Endothelial cell of umbilical vein (primary cell): ENCODE measurements around the gene DENND5A. TPM values are rescaled to one million over a fixed set of nuclear protein-coding genes. Genes with fewer than 3 reads are reported as not detected.

Experiments
- BruUV-seq: library from RNA; stranded (reverse); fragments of 400-500 nt; replicated peaks from 2 replicates; lab custom pipeline; 2021; lab: Mats Ljungman, UMichigan
- CTCF ChIA-PET: fragments of 300-600, 350-600 bp; sonication (Branson Sonifier 250); formaldehyde crosslinking; loops from one replicate; lab custom pipeline; 2021; ENCODE audit warnings: antibody characterized with exemption, inconsistent platforms; lab: Charles Lee
- POLR2A ChIA-PET: fragments of 300-600, 350-600 bp; sonication (Branson Sonifier 250); formaldehyde crosslinking; loops from one replicate; lab custom pipeline; 2021; ENCODE audit warnings: antibody characterized with exemption, inconsistent platforms; lab: Charles Lee
- DNase-seq: peaks from one replicate; pipeline ENCODE4 v3.0.0-alpha.2; 2011; ENCODE audit warnings: low read depth, low spot score
- FAIRE-seq: peaks from 2 replicates; lab custom pipeline; 2011; peaks lifted over from hg19 to GRCh38; lab: Jason Lieb, UNC
- H2AFZ ChIP-seq: 2 replicates; pipeline ENCODE4 v1.6.0; 2012; ENCODE audit warnings: low read depth, low read length, control low read depth, inconsistent platforms
- H3K27ac ChIP-seq: 2 replicates; pipeline ENCODE4 v1.5.1; 2011; ENCODE audit warnings: low read depth, mild to moderate bottlenecking, control low read depth, low read length, moderate library complexity; ENCODE audit not compliant: insufficient read depth
- H3K27me3 ChIP-seq, 2 experiments: 2 replicates each; pipeline versions ENCODE4 v1.6.0 to v1.6.1; 2011; ENCODE audit warnings: low read length in 2 of 2, mixed read lengths in 1 of 2; ENCODE audit not compliant: control insufficient read depth in 2 of 2, insufficient read depth in 2 of 2
- H3K36me3 ChIP-seq, 2 experiments: 2 replicates in 1 of 2; 3 replicates in 1 of 2; pipeline ENCODE4 v1.5.1; 2011; ENCODE audit warnings: low read length in 2 of 2, mild to moderate bottlenecking in 1 of 2, moderate library complexity in 1 of 2; ENCODE audit not compliant: control insufficient read depth in 2 of 2, insufficient read depth in 2 of 2; ENCODE audit errors: extremely low read depth in 1 of 2
- H3K4me1 ChIP-seq: 3 replicates; pipeline ENCODE4 v1.5.1; 2011; ENCODE audit warnings: mild to moderate bottlenecking, low read length; ENCODE audit not compliant: control insufficient read depth, insufficient read depth; ENCODE audit errors: extremely low read depth
- H3K4me2 ChIP-seq: 2 replicates; pipeline ENCODE4 v1.6.1; 2011; ENCODE audit warnings: low read length, control low read depth, mixed read lengths; ENCODE audit not compliant: insufficient read depth
- H3K4me3 ChIP-seq, 3 experiments: fragments of 200-600 bp in 1 of 3; sonication (generic), shearing (Covaris generic) in 1 of 3; replicated peaks in 1 of 3; 2 replicates each; pipeline ENCODE4 v1.5.1; 2011 to 2016; ENCODE audit warnings: control low read depth in 3 of 3, low read length in 3 of 3, mild to moderate bottlenecking in 2 of 3, inconsistent platforms in 1 of 3, low read depth in 1 of 3, moderate library complexity in 1 of 3; ENCODE audit not compliant: insufficient read depth in 1 of 3
- H3K79me2 ChIP-seq: 2 replicates; pipeline ENCODE4 v1.6.0; 2012; ENCODE audit warnings: low read length, inconsistent platforms; ENCODE audit not compliant: control insufficient read depth, insufficient read depth
- H3K9ac ChIP-seq: replicated peaks from 2 replicates; pipeline ENCODE3; 2011; ENCODE audit warnings: low read length, control low read depth; ENCODE audit not compliant: insufficient read depth; ENCODE audit errors: extremely low read depth
- H3K9me1 ChIP-seq: replicated peaks from 3 replicates; pipeline ENCODE4 v1.6.0; 2011; ENCODE audit warnings: mild to moderate bottlenecking, low read length; ENCODE audit not compliant: control insufficient read depth, insufficient read depth; ENCODE audit errors: extremely low read depth
- H3K9me3 ChIP-seq: replicated peaks from 2 replicates; pipeline ENCODE4 v1.5.1; 2012; ENCODE audit warnings: low read length, inconsistent platforms; ENCODE audit not compliant: control insufficient read depth, insufficient read depth
- H4K20me1 ChIP-seq: replicated peaks from 2 replicates; pipeline ENCODE3; 2011; ENCODE audit warnings: mild to moderate bottlenecking, low read length; ENCODE audit not compliant: control insufficient read depth, insufficient read depth; ENCODE audit errors: extremely low read depth
- CTCF ChIP-seq, 2 donors: IDR thresholded peaks; 1 replicate in 1 of 2; 2 replicates in 1 of 2; pipeline ENCODE4 v1.5.1; 2011; ENCODE audit warnings: low read length in 2 of 2, mild to moderate bottlenecking in 2 of 2, moderate library complexity in 2 of 2, control low read depth in 1 of 2, inconsistent platforms in 1 of 2, low read depth in 1 of 2; ENCODE audit not compliant: insufficient read depth in 1 of 2; ENCODE audit errors: extremely low read depth in 1 of 2
- EZH2 ChIP-seq: IDR thresholded peaks from 2 replicates; pipeline ENCODE4 v1.6.1; 2012; ENCODE audit warnings: borderline replicate concordance, low read depth, mild to moderate bottlenecking, moderate library complexity, low read length, inconsistent platforms; ENCODE audit not compliant: severe bottlenecking
- FOS ChIP-seq: IDR thresholded peaks from 2 replicates; pipeline ENCODE4 v1.6.1; 2011; ENCODE audit warnings: mild to moderate bottlenecking, low read length, moderate library complexity, borderline replicate concordance; ENCODE audit not compliant: insufficient read depth
- GATA2 ChIP-seq: IDR thresholded peaks from 2 replicates; pipeline ENCODE4 v1.7.0; 2011; ENCODE audit warnings: low read depth, mild to moderate bottlenecking, moderate library complexity, mixed read lengths, low read length; ENCODE audit not compliant: insufficient read length, insufficient read depth
- JUN ChIP-seq: IDR thresholded peaks from 2 replicates; pipeline ENCODE4 v1.6.1; 2011; ENCODE audit warnings: borderline replicate concordance, low read depth; ENCODE audit not compliant: insufficient read length, insufficient read depth
- MAX ChIP-seq: IDR thresholded peaks from 2 replicates; pipeline ENCODE4 v1.6.1; 2011; ENCODE audit not compliant: insufficient read depth, insufficient read length
- MYC ChIP-seq: IDR thresholded peaks from one replicate; pipeline ENCODE4 v1.6.1; 2011; ENCODE audit warnings: mild to moderate bottlenecking, low read depth, low read length
- POLR2A ChIP-seq: IDR thresholded peaks from 2 replicates; pipeline ENCODE4 v1.6.1; 2012; ENCODE audit warnings: low read depth, mild to moderate bottlenecking, control low read depth, low read length
- POLR2AphosphoS5 ChIP-seq: IDR thresholded peaks from 2 replicates; pipeline ENCODE4 v1.6.1; 2012; ENCODE audit warnings: low read depth, mild to moderate bottlenecking, control low read depth, low read length, moderate library complexity; ENCODE audit not compliant: insufficient read depth
- dilution Hi-C: fragments of 300-500 bp; cut with MboI; formaldehyde crosslinking; loops from one replicate; pipeline ENCODE4 v1.15.0; 2019; ENCODE audit warnings: low sequenced_read_pairs; ENCODE audit not compliant: extremely low pct_ligation_motif_present
- intact Hi-C: fragments of 100-400 bp; cut with micrococcal nuclease; formaldehyde crosslinking; loops from one replicate; pipeline ENCODE4 v1.10.0; 2022
- polyA plus RNA-seq, 4 experiments: library from polyadenylated mRNA; depleted of rRNA in 3 of 4; stranded (reverse) in 3 of 4; unstranded in 1 of 4; fragments of >200 nt; gene quantifications; 2 replicates each; pipeline versions ENCODE4 v1.2.1 to v1.2.3, GENCODE V29; 2011 to 2012; ENCODE audit warnings: missing spikeins in 1 of 4
- total RNA-seq: library from RNA; stranded (reverse); gene quantifications from 2 replicates; pipeline ENCODE4 v1.2.3, GENCODE V29; 2021

Gene DENND5A
- total and polyA plus RNA-seq, 2 donors (not counting 3 experiments of a cell fraction or from before 2014, with no cell fraction given): 116 to 220 TPM

- dilution Hi-C loops: no loop called here
- Histone ChIP-seq H3K9me1 (no peaks in the 10 kb centered on the region), H3K27ac (no peak overlapping the region), H3K4me1 (no peaks in the 10 kb centered on the region), H3K79me2 (peaks cover 62% of the 10 kb centered on the region), H2AFZ (no peak overlapping the region), H3K27me3 (no peaks in the 10 kb centered on the region), H3K9ac (no peak overlapping the region), H3K4me3 (no peak overlapping the region), H3K4me2 (no peak overlapping the region), H3K36me3 (peaks cover 9 to 13% of the 10 kb centered on the region in 2 experiments), H4K20me1 (peaks cover 7% of the 10 kb centered on the region), H3K9me3 (no peaks in the 10 kb centered on the region)
- FAIRE-seq (peak; percentile 53), DNase-seq (no peak)
- CTCF ChIA-PET: interaction anchor here (1.1 to 1.6 kb wide), 2 partner anchors 20 to 300 kb away, joined by 3 to 4 read pairs; no protein-coding TSS in a partner anchor
- no TSS peak for BruUV-seq
- POLR2A ChIA-PET: no interaction called here
- intact Hi-C loops: no loop called here
- TF ChIP-seq GATA2: no peak
- no peak for TF ChIP-seq FOS
Measured at GRCh38 chr11:9206496-9206895, 58.7 kb downstream of the DENND5A start.

- H3K9ac ChIP-seq: no peak overlapping the region
- H2AFZ ChIP-seq: no peak overlapping the region
- ChIA-PET CTCF (interaction anchor here (0.5 to 1.7 kb wide), 4 partner anchors 9 to 303 kb away, joined by 3 to 5 read pairs (median 4); no protein-coding TSS in a partner anchor), POLR2A (interaction anchor here (0.6 kb wide), 1 partner anchor 10 kb away, joined by 5 read pairs; no protein-coding TSS in a partner anchor)
- BruUV-seq: TSS peak; percentile 23
- no peaks in the 10 kb centered on the region for H3K4me1 ChIP-seq
- peaks cover 40% of the 10 kb centered on the region for H3K79me2 ChIP-seq
- DNase-seq: peak; percentile 17
- peaks cover 11 to 13% of the 10 kb centered on the region in 2 experiments for H3K36me3 ChIP-seq
- H3K4me2 ChIP-seq: no peak overlapping the region
- H4K20me1 ChIP-seq: no peaks in the 10 kb centered on the region
- intact Hi-C loops (loop anchor here (5.0 kb wide), 1 partner anchor 48 kb away; no protein-coding TSS in a partner anchor), dilution Hi-C loops (no loop called here)
- no peak overlapping the region for H3K4me3 ChIP-seq
- peak; percentile 31 for FAIRE-seq
- no peaks in the 10 kb centered on the region for H3K9me1 ChIP-seq
- H3K27me3 ChIP-seq: no peaks in the 10 kb centered on the region
- no peaks in the 10 kb centered on the region for H3K9me3 ChIP-seq
- H3K27ac ChIP-seq: no peak overlapping the region
- TF ChIP-seq POLR2A (no peak), GATA2 (no peak), JUN (no peak), CTCF (IDR thresholded peaks at IDR 0.05; ENCODE audit: extremely low read depth in 1 of 2, insufficient read depth in 1 of 2, low read depth in 1 of 2, low read length in 2 of 2) (no peak), POLR2AphosphoS5 (no peak), MAX (no peak), MYC (no peak), EZH2 (no peak), FOS (no peak)
Measured at GRCh38 chr11:9203691-9204311, 61.3 kb downstream of the DENND5A start.
